ENCODE data around the gene RPTOR.
"Not testable (repeated sequence)": the region's sequence is repeated elsewhere in the genome, so short reads cannot be mapped to it uniquely, and the experiment has no call there.

The RPTOR gene

DNA sequence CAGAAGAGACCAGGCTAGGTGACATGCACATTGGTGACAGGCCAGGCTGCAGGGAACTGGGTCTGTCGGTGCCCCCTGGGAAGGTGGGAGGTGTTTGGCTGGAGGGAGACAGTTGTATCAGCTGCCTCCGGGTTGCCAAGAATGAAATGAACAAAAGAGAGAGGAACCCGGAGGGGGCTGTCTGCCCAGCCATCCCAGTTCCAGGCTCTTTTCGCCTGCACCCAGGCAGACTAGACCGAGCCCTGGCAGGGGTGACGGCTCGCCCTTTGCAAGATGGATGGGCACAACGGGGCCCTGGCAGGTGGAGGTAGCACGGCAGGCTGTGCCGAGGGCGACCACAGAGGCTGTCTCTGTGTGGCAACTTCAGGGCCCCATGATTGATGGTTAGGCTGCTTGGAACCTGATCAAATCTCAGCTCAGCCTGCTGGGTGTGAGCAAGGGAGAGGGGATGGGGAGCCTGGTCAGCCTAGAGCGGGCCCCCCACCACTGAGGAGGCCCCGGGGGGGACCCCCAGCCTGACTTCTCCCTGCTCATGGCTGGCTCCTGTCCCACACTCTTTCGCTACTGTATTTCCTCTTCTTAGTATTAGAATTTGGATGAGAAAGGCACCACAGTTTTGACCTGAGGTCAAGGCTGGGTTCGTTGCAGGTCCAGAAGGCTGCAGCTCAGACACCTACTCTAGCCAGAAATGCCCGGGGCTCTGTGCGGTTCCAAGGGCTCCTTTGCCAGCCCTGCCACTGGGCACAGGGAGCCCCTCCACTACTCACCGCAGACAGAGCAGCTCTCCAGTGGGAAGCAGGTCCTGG, 328.1 kb downstream of the RPTOR start:
- no peak for DNase-seq

DNA sequence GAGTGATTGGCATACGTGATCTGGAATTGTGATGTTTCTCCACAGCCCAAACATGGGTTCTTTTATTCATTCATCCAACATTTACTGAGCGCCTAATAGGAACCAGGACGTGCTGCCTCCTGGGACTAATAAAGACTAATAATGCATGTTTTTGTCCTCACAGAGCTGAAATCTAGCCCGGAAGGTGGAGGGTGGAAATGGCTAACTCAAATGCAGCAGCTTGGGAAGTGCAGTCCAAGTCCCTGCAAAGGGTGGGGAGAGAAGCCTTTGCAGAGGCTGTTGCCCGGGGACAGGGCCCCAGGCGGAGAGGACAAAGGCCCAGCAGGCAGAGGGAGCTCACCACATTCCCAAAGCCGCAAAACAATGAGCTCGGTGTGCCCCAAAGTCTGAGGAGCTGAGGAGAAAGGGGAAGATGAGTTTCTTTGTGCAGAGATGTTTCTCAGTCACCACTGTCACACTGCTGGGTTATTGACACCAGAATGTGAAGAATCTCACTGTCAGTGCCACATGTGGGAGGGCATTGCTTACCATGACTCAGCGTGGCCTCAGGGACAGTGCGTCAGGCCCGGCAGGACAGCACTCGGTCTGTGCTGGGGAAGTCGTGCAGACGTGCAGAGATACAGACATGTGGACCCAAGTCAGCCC, 328.8 kb downstream of the RPTOR start:
- no peak for DNase-seq

- no peak for DNase-seq
Observed at GRCh38 chr17:80874866-80875445, 330.3 kb downstream of the RPTOR start.

DNA sequence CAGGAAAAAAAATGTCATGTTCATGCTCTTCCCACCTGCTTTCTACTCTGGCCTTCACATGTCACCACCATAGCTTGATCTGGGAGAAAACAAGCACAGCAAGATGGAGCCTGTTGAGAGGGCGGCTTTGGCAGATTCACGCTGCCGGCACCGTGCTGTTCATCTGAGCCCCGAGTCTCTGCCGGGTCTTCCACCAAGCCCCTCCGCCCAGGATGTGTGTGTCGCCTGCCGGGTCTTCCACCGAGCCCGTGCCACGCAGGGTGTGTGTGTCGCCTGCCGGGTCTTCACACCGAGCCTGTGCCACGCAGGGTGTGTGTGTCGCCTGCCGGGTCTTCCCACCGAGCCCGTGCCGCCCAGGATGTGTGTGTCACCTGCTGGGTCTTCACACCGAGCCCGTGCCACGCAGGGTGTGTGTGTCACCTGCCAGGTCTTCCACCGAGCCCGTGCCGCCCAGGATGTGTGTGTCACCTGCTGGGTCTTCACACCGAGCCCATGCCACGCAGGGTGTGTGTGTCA, 330.9 kb downstream of the RPTOR start:
- not testable (repeated sequence) for DNase-seq

DNA sequence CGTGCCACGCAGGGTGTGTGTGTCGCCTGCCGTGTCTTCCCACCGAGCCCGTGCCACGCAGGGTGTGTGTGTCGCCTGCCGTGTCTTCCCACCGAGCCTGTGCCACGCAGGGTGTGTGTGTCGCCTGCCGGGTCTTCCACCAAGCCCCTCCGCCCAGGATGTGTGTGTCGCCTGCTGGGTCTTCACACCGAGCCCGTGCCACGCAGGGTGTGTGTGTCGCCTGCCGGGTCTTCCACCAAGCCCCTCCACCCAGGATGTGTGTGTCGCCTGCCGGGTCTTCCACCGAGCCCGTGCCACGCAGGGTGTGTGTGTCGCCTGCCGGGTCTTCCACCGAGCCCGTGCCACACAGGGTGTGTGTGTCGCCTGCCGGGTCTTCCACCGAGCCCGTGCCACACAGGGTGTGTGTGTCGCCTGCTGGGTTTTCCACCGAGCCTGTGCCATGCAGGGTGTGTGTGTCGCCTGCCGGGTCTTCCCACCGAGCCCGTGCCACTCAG, 331.9 kb downstream of the RPTOR start:
- DNase-seq: not testable (repeated sequence)

GRCh38 chr17:80876950-80877728, 332.5 kb downstream of the RPTOR start:
- peak; percentile 58 for DNase-seq

DNA sequence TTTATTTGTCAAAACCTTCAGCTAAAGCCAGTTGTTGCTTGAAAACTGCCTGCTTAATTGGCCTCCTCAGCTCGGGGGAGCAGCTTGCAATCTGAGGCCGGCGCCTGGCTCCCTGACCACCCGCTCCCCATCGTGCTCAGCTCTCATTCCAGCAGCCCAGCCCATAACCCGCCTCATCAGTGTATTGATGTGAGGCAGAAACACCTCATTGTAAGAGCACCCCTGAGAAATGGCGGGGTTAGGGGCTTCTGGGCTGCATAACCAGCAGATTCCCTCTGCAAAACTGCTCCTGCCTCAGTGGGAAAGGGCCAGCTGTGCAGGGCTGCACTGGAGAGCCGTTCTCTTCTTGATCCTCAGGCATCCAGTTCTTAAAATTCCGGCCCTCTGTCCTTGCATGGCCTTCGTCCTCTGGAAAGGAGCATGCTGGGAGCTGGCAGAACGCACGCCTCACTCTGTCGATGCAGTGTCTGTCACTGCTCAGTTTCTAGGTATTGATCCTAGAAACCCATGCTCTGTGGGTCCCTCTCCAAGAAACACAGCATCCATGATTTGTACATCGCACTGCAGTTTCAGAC, 333.2 kb downstream of the RPTOR start:
- no peak for DNase-seq

DNA sequence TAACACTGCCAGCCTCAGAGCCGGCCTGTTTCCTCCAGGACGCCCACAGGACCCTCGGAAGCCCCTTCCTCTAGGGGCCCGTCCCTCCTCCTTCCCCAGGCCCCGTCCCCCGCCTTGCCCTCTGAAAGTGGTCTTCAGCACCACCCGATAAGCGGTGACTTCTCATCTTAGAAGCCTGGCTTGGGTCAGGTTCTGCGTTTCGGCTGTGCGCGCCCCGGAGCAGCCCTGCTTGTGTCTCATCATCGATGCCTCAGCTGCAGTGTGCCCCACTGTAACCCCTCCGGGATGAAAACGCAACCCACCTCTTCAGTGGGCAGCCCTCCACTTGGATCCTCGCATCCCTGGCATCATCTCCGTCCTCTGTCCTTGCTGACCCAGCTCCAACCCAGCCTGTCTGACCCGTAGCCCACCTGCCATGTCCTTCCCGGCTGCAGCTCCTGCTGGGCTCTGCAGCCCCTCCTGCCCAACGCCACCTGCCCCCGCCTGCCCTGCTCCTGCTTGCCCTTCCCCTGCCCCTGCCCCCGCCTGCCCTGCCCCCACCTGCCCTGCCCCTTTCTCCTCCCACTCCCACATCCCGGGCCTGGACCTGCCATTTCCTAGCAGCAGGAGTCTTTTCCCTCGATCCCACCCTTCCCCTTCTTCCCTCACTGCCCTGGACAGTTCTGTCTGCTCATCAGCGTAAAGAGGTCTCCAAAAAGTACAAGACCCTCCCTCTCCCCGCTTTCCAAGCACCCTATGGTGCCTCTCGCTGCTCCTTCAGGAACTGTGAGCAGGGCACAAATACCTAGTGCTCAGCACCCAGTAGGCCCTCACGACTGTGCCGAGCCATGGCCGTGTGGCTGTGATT, 334.5 kb downstream of the RPTOR start:
- DNase-seq: no peak

DNA sequence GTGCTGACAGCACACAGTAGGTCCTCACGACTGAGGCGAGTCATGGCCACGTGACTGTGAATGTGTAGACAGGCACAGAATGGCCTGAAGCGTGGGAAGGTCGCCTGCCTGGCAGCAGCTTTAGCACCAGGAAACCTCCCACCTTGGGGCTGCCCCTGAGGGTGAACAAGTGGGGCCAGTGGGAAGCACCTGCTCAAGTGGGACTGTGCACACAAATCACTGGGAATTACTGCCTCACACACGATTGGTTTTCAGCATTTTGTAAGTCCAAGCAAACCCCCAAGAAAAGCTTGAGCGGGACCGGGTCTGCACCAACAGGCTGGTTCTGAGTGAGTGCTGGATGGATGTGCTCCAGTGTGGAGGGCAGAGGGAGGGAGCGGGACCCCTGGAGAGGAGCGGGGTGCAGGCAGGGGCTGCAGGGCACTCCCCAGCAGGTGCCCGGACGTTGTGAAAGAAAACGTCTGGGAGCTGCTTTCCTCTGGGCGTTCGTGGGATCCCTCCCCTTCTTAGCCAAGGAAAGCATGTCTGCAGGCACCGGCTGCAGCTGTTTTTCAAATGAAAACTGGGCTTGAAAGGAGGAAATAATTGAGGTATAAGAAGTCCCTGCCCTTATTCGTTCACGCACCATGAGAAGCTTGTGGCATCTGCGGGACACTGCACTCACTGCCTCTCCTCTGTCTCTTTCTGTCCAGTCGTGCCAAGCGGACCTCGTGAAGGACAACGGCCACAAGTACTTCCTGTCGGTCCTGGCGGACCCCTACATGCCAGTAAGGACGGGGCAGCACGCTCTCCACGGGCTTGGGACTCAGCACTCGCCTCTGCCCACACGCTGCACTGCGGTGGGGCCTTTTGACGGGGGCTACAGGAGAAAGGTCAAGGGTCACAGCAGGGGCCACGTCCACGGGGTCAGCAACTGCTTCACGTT, 335.3 kb downstream of the RPTOR start:
- DNase-seq: no peak

- no peak for DNase-seq
Observed at GRCh38 chr17:80880648-80880985, 336.0 kb downstream of the RPTOR start.

DNA sequence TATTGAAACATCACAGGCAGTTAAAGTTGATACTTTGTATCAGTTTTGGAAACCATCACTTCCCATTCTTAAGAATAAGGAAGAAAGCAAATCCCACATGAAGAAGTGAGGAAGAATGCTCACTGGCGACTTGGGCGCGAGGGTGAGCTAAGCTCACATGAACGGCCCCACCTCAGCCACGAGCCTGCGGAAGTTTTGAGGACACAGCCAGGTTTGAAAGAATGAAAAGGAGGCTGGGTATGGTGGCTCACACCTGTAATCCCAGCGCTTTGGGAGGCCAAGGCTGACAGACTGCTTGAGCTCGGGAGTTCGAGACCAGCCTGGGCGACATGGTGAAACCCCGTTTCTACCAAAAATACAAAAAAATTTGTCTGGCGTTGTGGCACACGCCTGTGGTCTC, 336.7 kb downstream of the RPTOR start:
- no peak for DNase-seq

DNA sequence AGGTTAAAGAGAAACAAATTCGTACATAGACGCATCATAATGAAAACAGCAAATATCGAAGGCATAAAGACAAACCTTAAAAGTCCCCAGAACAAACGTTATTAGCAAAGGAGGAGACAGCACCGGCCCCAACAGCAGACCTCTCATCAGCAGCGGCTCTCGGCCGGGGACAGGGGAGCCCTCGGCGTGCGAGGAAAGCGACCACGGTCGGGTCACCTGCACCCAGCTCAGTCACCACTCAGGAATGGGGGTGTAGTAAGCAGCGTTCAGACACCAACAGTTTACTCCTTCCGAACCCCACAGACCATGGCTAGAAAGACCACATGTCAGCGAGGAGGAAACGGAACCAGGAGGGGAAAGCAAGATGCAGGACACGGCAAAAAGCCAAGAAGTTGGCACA, 337.7 kb downstream of the RPTOR start:
- DNase-seq: no peak

DNA sequence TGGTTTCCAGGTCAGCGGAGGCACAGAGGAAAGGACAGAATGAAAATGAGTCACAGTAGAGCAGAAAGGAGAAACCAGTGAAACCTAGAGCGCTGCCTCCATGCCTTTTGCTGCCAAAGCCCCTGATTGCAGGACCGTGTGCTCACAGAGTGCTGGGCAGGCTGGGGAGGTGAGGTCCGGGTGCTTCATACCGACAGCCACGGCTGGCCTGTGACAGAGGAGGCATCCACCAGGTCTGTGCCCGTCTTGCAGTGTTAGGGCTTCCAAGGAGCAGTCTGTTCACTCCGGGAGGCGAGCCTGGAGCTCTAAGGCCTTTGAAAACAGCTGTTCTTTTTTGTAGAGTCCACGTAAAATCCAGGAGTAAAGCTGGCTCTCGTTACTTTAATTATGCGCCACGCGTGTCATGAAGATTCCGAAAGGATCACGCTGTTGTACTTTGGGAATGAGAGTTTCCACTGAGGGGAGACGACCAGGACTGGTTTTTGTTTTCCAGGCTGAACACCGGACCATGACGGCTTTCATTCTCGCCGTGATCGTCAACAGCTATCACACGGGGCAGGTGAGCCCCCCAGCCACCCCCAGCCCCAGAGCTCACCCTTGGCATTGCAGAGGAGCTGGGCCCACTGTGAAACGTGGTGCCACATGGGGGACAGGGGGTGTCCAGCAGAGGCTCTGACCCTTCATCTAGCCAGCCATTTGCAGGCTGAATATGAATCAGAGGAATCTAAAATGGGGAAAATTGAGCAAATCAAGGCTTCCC, 338.5 kb downstream of the RPTOR start:
- DNase-seq: no peak

DNA sequence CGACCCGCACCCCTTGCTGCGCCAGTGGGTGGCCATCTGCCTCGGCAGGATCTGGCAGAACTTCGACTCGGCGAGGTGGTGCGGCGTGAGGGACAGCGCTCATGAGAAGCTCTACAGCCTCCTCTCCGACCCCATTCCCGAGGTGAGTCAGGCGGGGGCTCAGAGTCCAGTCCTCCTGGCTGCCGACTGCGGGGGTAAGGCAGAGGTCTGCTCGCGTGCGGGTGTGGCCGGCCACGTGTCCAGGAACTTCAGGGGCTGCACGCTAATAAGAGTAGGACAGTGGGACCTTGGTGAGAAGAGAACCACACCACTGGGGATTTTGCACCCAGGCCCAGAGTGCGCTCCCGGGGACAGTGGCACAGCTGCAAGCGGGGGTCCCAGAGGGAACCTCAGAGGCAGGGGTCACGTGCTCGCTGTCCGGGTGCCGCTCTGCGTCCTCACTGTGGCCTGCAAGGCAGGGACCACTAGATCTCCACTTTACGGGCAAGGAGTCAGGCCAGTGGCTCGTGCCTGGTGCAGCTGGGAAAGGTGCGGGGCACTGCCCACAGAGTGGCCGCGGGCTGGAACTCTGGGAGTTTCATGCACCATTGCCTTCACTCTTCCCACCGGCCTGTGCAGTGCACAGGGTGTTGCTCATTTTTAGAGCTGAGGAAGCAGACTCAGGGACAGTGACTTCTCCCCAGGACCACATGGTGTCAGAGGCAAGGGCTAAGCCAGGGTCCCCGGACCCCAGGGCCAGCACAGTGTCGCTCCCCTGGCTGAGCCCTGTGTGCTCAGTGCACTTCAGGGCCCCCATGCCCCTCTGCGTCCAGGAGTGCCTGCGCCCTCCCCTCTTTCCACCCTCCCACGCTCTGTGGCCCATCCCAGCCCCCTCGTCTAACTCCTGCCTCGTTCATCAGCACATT, 339.4 kb downstream of the RPTOR start:
- no peak for DNase-seq

DNA sequence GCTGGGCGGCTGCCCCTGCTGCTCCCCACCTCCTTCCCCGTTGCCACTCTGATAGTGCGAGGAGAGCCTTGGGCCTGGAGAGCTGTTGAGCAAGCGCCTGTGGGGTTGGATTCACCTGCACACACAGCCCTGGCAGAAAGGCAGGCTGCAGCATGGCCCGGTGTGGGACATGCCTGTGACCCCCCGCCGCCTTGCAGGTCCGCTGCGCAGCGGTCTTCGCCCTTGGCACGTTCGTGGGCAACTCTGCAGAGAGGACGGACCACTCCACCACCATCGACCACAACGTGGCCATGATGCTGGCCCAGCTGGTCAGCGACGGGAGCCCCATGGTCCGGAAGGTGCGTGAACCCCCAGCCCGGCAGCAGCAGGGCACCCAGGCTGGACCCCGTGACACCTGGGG, 340.2 kb downstream of the RPTOR start:
- DNase-seq: no peak

DNA sequence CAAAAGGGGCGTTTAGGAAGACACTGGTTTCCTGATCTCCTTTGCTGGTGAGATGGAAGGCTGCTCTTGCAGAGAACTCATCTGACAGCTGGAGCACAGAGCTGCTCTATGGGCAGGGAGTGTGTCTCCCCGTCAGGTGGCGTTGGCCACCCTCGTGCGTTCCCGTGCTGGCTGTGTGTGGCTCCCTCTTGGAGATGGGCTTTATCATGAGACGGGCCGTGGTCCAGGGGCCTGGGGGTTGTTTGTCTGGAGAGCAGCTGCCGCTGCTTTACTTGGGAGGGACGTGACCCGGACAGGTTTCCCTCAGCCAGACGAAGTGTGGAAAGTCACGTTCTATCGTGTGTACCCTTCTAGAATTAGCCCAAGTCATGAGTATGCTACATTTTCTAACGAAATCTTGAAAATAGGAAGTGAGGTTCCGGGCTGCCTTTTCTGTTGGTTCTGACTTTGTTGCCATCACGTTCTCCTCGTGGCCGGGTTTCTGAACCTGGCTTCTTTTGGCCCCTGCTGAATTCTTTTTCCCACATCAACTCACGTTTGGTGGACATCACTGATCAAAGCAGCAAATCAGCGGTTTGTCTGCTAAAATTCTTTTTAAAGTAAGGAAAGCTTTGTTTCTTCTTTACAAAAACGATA, 341.4 kb downstream of the RPTOR start:
- no peak for DNase-seq

- DNase-seq: no peak
Observed at GRCh38 chr17:80886641-80887573, 342.3 kb downstream of the RPTOR start.
